NCI-H526 treated with DMSO at 0.1 percent for 48 hours (cell line): ENCODE data around the gene LIAS.
A peak's percentile ranks its signal among the peaks of the same experiment; 100 is the strongest.
"Not testable (repeated sequence)": the region's sequence is repeated elsewhere in the genome, so short reads cannot be mapped to it uniquely, and the experiment has no call there.

Experiments used
- DNase-seq: peaks from one replicate; lab custom pipeline; 2025; lab: John Stamatoyannopoulos, UW

LIAS gene

GRCh38 chr4:39458505-39459300, at the start of gene LIAS, which contains the start of gene RPL9:
Gene LIAS (plus strand): TSS chr4:39459056. CDS start chr4:39459118, 62 bp downstream.
Gene RPL9 (minus strand): TSS chr4:39458922. CDS start chr4:39458439, 483 bp downstream.
- peak; percentile 96 for DNase-seq

GRCh38 chr4:39410415-39410814, 48.4 kb upstream of the LIAS start:
- no peak for DNase-seq

- not testable (repeated sequence) for DNase-seq
Observed at GRCh38 chr4:39411561-39411960, 47.3 kb upstream of the LIAS start.

- DNase-seq, result no peak
Observed at GRCh38 chr4:39415678-39416283, 43.1 kb upstream of the LIAS start.

- no peak for DNase-seq
Observed at GRCh38 chr4:39422247-39422646, 36.6 kb upstream of the LIAS start.

GRCh38 chr4:39425297-39425696, 33.6 kb upstream of the LIAS start:
- not testable (repeated sequence) for DNase-seq

- DNase-seq, result no peak
Observed at GRCh38 chr4:39426728-39427127, 32.1 kb upstream of the LIAS start.

- DNase-seq, result no peak
Observed at GRCh38 chr4:39427520-39428114, 31.2 kb upstream of the LIAS start.

GRCh38 chr4:39429476-39430334, 29.2 kb upstream of the LIAS start:
- no peak for DNase-seq

- DNase-seq, result no peak
Observed at GRCh38 chr4:39433878-39434492, 24.9 kb upstream of the LIAS start.

GRCh38 chr4:39435659-39436563, 22.9 kb upstream of the LIAS start:
- DNase-seq, result no peak

GRCh38 chr4:39441593-39441992, 17.3 kb upstream of the LIAS start:
- no peak for DNase-seq

- DNase-seq, result no peak
Observed at GRCh38 chr4:39442998-39443397, 15.9 kb upstream of the LIAS start.

- DNase-seq, result no peak
Observed at GRCh38 chr4:39446483-39446841, 12.4 kb upstream of the LIAS start.

- no peak for DNase-seq
Observed at GRCh38 chr4:39446842-39447573, 11.8 kb upstream of the LIAS start.

GRCh38 chr4:39450618-39451017, 8.2 kb upstream of the LIAS start:
- no peak for DNase-seq

- DNase-seq, result no peak
Observed at GRCh38 chr4:39451423-39452023, 7.3 kb upstream of the LIAS start.

GRCh38 chr4:39452153-39452859, 6.5 kb upstream of the LIAS start:
- no peak for DNase-seq
